PC-9 (cell line): ENCODE data around the gene VOPP1. TPM values are rescaled to one million over a fixed set of nuclear protein-coding genes. Genes with fewer than 3 reads are reported as not detected.

ENCODE experiments used
- BruUV-seq: library from RNA; stranded (reverse); fragments of 400-500 nt; replicated peaks from 2 replicates; lab custom pipeline; 2021; lab: Mats Ljungman, UMichigan
- CTCF ChIA-PET: fragments of 300-600 bp; sonication (Branson Sonifier 250); formaldehyde crosslinking; loops from one replicate; lab custom pipeline; 2022; ENCODE audit warnings: antibody characterized with exemption; lab: Charles Lee
- POLR2A ChIA-PET: fragments of 300-600 bp; sonication (Branson Sonifier 250); formaldehyde crosslinking; loops from one replicate; lab custom pipeline; 2022; ENCODE audit warnings: antibody characterized with exemption; ENCODE audit not compliant: unreplicated experiment; lab: Charles Lee
- DNase-seq, 2 experiments: peaks; one replicate each; pipeline versions ENCODE4 v3.0.0 to v3.0.0-alpha.2; 2015 to 2022; ENCODE audit warnings: mixed read lengths in 1 of 2
- H2AFZ ChIP-seq: fragments of 200-600 bp; sonication (generic); 2 replicates; pipeline ENCODE4 v1.8.1; 2017; ENCODE audit warnings: antibody characterized with exemption
- H3F3A ChIP-seq: fragments of 200-600 bp; sonication (generic); 2 replicates; pipeline ENCODE4 v1.8.1; 2017; ENCODE audit warnings: antibody characterized with exemption, mild to moderate bottlenecking, low read depth; ENCODE audit not compliant: insufficient read depth
- H3K27ac ChIP-seq: fragments of 200-600 bp; sonication (generic); 2 replicates; pipeline ENCODE4 v1.6.1; 2016; ENCODE audit warnings: mixed run types
- H3K27me3 ChIP-seq: fragments of 200-600 bp; sonication (generic); 2 replicates; pipeline ENCODE4 v1.6.1; 2016; ENCODE audit warnings: low read depth, mixed run types; ENCODE audit not compliant: insufficient read depth
- H3K36me3 ChIP-seq: fragments of 200-600 bp; sonication (generic); 2 replicates; pipeline ENCODE4 v1.6.1; 2016; ENCODE audit warnings: low read depth, mixed run types
- H3K4me1 ChIP-seq: fragments of 200-600 bp; sonication (generic); replicated peaks from 2 replicates; pipeline ENCODE4 v1.6.1; 2016; ENCODE audit warnings: mixed run types; ENCODE audit not compliant: insufficient read depth
- H3K4me2 ChIP-seq: fragments of 200-600 bp; sonication (generic); 2 replicates; pipeline ENCODE4 v1.6.1; 2017; ENCODE audit warnings: mixed run types
- H3K4me3 ChIP-seq: fragments of 200-600 bp; sonication (generic); 2 replicates; pipeline ENCODE4 v1.6.1; 2016; ENCODE audit warnings: mixed run types
- H3K79me2 ChIP-seq: fragments of 200-600 bp; sonication (generic); 2 replicates; pipeline ENCODE4 v1.6.1; 2017; ENCODE audit warnings: low read depth, mixed run types
- H3K9me2 ChIP-seq: fragments of 200-600 bp; sonication (generic); 2 replicates; pipeline ENCODE4 v1.8.1; 2017; ENCODE audit warnings: mild to moderate bottlenecking; ENCODE audit not compliant: insufficient read depth
- H3K9me3 ChIP-seq: fragments of 200-600 bp; sonication (generic); 2 replicates; pipeline ENCODE4 v1.8.1; 2016; ENCODE audit warnings: low read depth; ENCODE audit not compliant: insufficient read depth
- H4K20me1 ChIP-seq: fragments of 200-600 bp; sonication (generic); 2 replicates; pipeline ENCODE4 v1.8.1; 2017; ENCODE audit not compliant: insufficient read depth
- CTCF ChIP-seq: fragments of 200-600 bp; sonication (generic); conservative IDR thresholded peaks from 2 replicates; pipeline ENCODE4 v1.6.1; 2017; ENCODE audit warnings: mixed run types, antibody characterized with exemption, mild to moderate bottlenecking, moderate library complexity
- EZH2 ChIP-seq: fragments of 200-600 bp; sonication (generic); IDR thresholded peaks from 2 replicates; pipeline ENCODE4 v1.8.0; 2017; ENCODE audit warnings: antibody characterized with exemption, low read depth
- intact Hi-C: fragments of 100-400 bp; cut with micrococcal nuclease; formaldehyde crosslinking; loops from one replicate; pipeline ENCODE4 v1.10.0; 2022; ENCODE audit not compliant: unreplicated experiment
- total RNA-seq: library from RNA; stranded (reverse); gene quantifications from 2 replicates; pipeline ENCODE4 v1.2.3, GENCODE V29; 2021

VOPP1 gene
- total RNA-seq, 1 experiment from 2014 or later, result 207 TPM

- intact Hi-C loops, result no loop called here
- CTCF ChIA-PET, result no interaction called here
- Histone ChIP-seq H3K27me3 (no peaks in the 10 kb centered on the region), H3K9me3 (no peaks in the 10 kb centered on the region), H3K79me2 (no peaks in the 10 kb centered on the region), H3K9me2 (no peaks in the 10 kb centered on the region), H3K4me1 (no peaks in the 10 kb centered on the region), H3K27ac (no peak overlapping the region), H3K4me3 (no peak overlapping the region), H3K4me2 (no peak overlapping the region), H3F3A (no peaks in the 10 kb centered on the region), H4K20me1 (peaks cover 31% of the 10 kb centered on the region), H2AFZ (no peak overlapping the region), H3K36me3 (peaks cover 9% of the 10 kb centered on the region; the same call in 1 of the 2 replicates)
- POLR2A ChIA-PET, result no interaction called here
- no TSS peak for BruUV-seq
- no peak for DNase-seq
- TF ChIP-seq EZH2 (no peak), CTCF (no peak)
Measured at GRCh38 chr7:55486192-55486590, 86.1 kb downstream of the VOPP1 start.

DNA sequence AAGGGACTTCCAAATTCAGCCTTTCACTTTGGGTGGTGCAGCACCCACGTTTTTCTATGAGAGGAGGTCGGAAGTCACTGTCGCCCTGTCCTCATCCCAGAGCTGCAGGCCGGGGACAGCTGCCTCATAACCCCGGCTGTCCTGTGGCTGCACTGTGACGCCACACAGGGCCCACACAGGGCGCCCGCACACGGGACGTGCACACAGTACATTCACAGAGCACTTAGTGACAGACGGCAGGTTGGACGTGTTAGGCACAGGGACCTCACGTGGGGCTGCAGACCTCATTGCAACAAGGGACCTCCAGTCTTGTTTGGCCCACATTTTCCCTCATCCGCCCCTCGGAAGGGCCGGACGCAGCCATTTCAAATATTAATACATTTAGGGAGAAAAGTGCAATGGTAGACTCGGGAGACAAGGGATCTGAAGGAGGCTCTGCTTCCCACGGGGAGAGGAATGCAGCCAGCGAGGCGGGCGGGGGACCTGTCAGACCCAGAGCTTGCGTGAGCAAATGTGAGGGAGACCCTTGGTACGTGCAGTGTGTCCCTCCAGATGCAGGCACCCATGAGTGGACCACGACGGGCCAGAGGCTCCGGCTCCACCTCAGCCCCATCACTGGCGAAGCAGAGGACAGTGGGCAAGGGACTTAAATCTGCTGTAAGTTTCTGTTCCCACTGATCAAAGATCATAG is 86.7 kb downstream of the VOPP1 start:
- ChIA-PET POLR2A (interaction anchor here (0.6 kb wide), 1 partner anchor 23 kb away, joined by 4 read pairs; no protein-coding TSS in a partner anchor), CTCF (no interaction called here)
- Histone ChIP-seq H3K4me2 (no peak overlapping the region), H3K9me2 (no peaks in the 10 kb centered on the region), H3K36me3 (peaks cover 11% of the 10 kb centered on the region; the same call in 1 of the 2 replicates), H3K9me3 (no peaks in the 10 kb centered on the region), H3K79me2 (no peaks in the 10 kb centered on the region), H3K27ac (no peak overlapping the region), H2AFZ (no peak overlapping the region), H3K4me3 (no peak overlapping the region), H3K4me1 (no peaks in the 10 kb centered on the region), H3K27me3 (no peaks in the 10 kb centered on the region), H4K20me1 (peaks cover 31% of the 10 kb centered on the region; the same call in 1 of the 2 replicates), H3F3A (peaks cover 2% of the 10 kb centered on the region; the same call in 1 of the 2 replicates)
- DNase-seq, result no peak
- no TSS peak for BruUV-seq
- TF ChIP-seq CTCF, result no peak
- no peak for TF ChIP-seq EZH2
- intact Hi-C loops, result no loop called here

- Histone ChIP-seq H3K4me3 (no peak overlapping the region), H4K20me1 (peaks cover 31% of the 10 kb centered on the region; the same call in 1 of the 2 replicates), H3K36me3 (peaks cover 12% of the 10 kb centered on the region; the same call in 1 of the 2 replicates), H3K79me2 (no peaks in the 10 kb centered on the region), H3K4me1 (no peaks in the 10 kb centered on the region), H3K27me3 (no peaks in the 10 kb centered on the region), H3K9me3 (no peaks in the 10 kb centered on the region), H3F3A (peaks cover 8% of the 10 kb centered on the region), H3K27ac (no peak overlapping the region), H2AFZ (no peak overlapping the region), H3K9me2 (no peaks in the 10 kb centered on the region), H3K4me2 (no peak overlapping the region)
- intact Hi-C loops, result no loop called here
- no peak for TF ChIP-seq EZH2
- TF ChIP-seq CTCF, result no peak
- POLR2A ChIA-PET, result interaction anchor here (0.6 kb wide), 1 partner anchor 24 kb away, joined by 4 read pairs; no protein-coding TSS in a partner anchor
- DNase-seq, result no peak
- CTCF ChIA-PET, result no interaction called here
- no TSS peak for BruUV-seq
Measured at GRCh38 chr7:55484834-55485233, 87.5 kb downstream of the VOPP1 start.
